ENCODE data around the gene AOC1. TPM values are rescaled to one million over a fixed set of nuclear protein-coding genes. Genes with fewer than 3 reads are reported as not detected.
A peak's percentile ranks its signal among the peaks of the same experiment; 100 is the strongest.

Gene AOC1
- total and polyA plus RNA-seq, 3 experiments from 2014 or later: not detected

DNA sequence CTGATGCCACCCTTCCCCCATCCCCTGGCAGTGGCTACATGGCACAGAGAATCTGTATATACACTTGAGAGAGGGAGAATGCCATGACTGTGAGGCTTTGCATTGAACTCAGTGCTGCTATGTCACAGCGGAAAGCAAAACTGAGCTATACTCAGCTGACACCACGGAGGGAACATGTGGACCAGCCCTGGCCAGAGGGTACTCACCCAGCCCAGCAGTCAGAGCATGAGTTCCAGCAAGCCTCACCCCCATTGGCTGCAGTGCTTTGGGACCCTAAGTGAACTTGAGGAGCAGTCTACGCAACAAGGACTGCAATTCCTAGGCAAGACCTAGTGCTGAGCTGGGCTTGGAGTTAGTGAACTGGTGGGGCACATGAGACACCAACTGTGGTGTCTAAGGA, 10.3 kb upstream of the AOC1 start:
- Histone ChIP-seq H3K4me3 (ENCODE audit: low read length) (no peak overlapping the region), H3K27me3 (ENCODE audit: insufficient read depth, low read length, poor library complexity, severe bottlenecking) (no peaks in the 10 kb centered on the region), H3K4me1 (ENCODE audit: insufficient read depth, low read length) (no peaks in the 10 kb centered on the region), H3K36me3 (ENCODE audit: insufficient read depth, low read length) (no peaks in the 10 kb centered on the region), H3K9me3 (ENCODE audit: low read length) (no peaks in the 10 kb centered on the region), H3K27ac (ENCODE audit: low read depth, low read length) (no peak overlapping the region)
- no peaks in the 10 kb centered on the region for H3K4me1 Mint-ChIP-seq
- CTCF ChIA-PET: no interaction called here
- no peaks in the 10 kb centered on the region for H3K27me3 Mint-ChIP-seq
- POLR2A ChIA-PET: no interaction called here
- no peak overlapping the region for H3K4me3 Mint-ChIP-seq
- H3K36me3 Mint-ChIP-seq: no peaks in the 10 kb centered on the region
- H3K27ac Mint-ChIP-seq: no peak overlapping the region
- no peak for DNase-seq
- H3K9me3 Mint-ChIP-seq: no peaks in the 10 kb centered on the region

DNA sequence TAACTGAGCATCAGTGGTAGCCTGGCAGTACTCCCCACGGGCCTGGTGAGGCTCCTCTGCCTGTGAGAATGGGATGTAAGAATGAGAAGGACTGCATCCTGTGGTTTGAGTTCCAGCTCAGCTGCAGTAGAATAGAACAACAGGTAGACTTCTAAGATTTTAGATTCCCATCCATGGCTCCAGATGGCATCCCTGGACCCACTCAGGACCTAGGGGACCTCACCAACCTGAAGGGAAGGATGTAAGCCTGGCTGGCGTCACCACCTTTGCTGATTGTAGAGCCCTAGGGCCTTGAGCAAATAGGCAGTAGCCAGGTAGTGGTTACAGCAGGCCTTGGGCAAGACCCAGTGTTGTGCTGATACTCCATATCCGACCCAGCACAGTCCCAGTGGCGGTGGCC, 9.6 kb upstream of the AOC1 start:
- Mint-ChIP-seq H3K36me3 (no peaks in the 10 kb centered on the region), H3K27me3 (no peaks in the 10 kb centered on the region), H3K4me3 (no peak overlapping the region), H3K4me1 (no peaks in the 10 kb centered on the region), H3K9me3 (no peaks in the 10 kb centered on the region), H3K27ac (no peak overlapping the region)
- POLR2A ChIA-PET: no interaction called here
- Histone ChIP-seq H3K4me3 (ENCODE audit: low read length) (no peak overlapping the region), H3K36me3 (ENCODE audit: insufficient read depth, low read length) (no peaks in the 10 kb centered on the region), H3K27ac (ENCODE audit: low read depth, low read length) (no peak overlapping the region), H3K4me1 (ENCODE audit: insufficient read depth, low read length) (no peaks in the 10 kb centered on the region), H3K9me3 (ENCODE audit: low read length) (no peaks in the 10 kb centered on the region), H3K27me3 (ENCODE audit: insufficient read depth, low read length, poor library complexity, severe bottlenecking) (no peaks in the 10 kb centered on the region)
- no peak for DNase-seq
- CTCF ChIA-PET: no interaction called here

DNA sequence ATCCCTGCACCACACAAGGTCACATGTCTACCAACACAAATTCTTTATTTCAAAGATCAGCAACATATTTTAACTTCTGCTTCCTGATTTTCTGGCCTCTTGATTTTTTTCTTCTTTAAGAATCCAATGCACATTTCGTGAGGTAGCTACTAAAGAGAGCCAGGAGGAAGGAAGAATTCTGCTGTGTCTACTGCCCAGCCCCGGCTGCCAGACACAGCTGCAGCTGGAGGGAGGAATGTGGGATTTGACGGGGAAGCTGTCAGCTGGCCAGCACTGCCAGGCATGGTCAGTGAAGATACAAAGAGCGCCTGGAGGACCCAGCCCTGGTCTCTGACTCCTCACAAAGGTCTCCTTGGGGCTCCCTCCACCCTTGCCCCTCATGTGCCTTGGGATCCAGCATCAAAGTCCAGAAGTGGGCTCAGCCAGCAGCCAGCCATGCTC, 6.9 kb upstream of the AOC1 start:
- no peak for DNase-seq
- no peaks in the 10 kb centered on the region for H3K9me3 Mint-ChIP-seq
- CTCF ChIA-PET: no interaction called here
- H3K27me3 ChIP-seq (ENCODE audit: insufficient read depth, low read length, poor library complexity, severe bottlenecking): no peaks in the 10 kb centered on the region
- H3K4me1 ChIP-seq (ENCODE audit: insufficient read depth, low read length): no peaks in the 10 kb centered on the region
- H3K4me3 ChIP-seq (ENCODE audit: low read length): no peak overlapping the region
- no peaks in the 10 kb centered on the region for H3K9me3 ChIP-seq (ENCODE audit: low read length)
- POLR2A ChIA-PET: no interaction called here
- H3K27ac Mint-ChIP-seq: no peak overlapping the region
- no peaks in the 10 kb centered on the region for H3K4me1 Mint-ChIP-seq
- H3K36me3 Mint-ChIP-seq: no peaks in the 10 kb centered on the region
- no peaks in the 10 kb centered on the region for H3K36me3 ChIP-seq (ENCODE audit: insufficient read depth, low read length)
- H3K4me3 Mint-ChIP-seq: no peak overlapping the region
- peaks cover 0 to 11% of the 10 kb centered on the region in 2 donors for H3K27me3 Mint-ChIP-seq
- no peak overlapping the region for H3K27ac ChIP-seq (ENCODE audit: low read depth, low read length)

DNA sequence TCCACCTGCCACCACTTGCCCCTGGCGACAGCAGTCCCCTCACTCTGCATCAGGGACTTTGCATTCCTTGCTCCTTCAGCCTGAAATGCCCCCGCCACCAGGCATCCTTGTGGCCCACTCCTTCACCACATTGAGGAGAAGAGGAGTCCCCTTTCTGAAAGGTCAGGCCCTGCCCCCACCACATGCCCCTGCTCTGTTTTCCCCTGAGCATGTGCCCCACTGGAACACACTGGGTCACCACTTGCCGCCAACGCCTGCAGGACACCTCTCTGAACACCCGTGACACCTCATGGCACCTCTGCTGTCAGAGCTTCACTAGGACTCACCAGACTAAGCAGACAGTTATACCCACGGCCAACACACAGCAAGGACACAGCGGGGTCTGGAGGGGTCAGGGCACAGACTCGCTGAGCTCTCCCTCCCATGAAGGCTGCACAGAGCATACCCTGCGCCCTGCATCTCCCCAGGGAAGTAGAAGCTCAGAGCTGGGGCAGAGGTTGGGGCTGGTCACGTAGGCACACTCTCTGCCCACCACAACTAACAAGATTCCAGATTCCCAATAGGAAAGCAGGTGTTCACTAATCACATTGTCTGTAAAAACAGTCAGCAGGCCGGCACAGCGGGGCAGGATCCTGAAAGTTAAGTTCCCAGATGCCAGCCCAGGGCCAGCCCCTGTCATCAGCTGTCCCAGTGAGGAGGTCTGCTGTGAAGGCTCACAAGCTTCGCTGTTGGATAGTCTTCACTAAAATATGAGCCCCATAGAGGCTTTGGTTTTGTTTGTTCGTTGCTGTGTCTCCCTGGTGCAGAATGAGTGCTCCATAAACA, 5.8 kb upstream of the AOC1 start:
- Mint-ChIP-seq H3K4me1 (no peaks in the 10 kb centered on the region), H3K27ac (no peak overlapping the region), H3K9me3 (no peaks in the 10 kb centered on the region), H3K4me3 (no peak overlapping the region), H3K27me3 (peaks cover 7 to 21% of the 10 kb centered on the region in 2 donors), H3K36me3 (no peaks in the 10 kb centered on the region)
- H3K4me1 ChIP-seq (ENCODE audit: insufficient read depth, low read length): no peaks in the 10 kb centered on the region
- POLR2A ChIA-PET: no interaction called here
- H3K4me3 ChIP-seq (ENCODE audit: low read length): no peak overlapping the region
- no peak for DNase-seq
- CTCF ChIA-PET: interaction anchor here (0.5 kb wide), 1 partner anchor 213 kb away, joined by 4 read pairs; no protein-coding TSS in a partner anchor
- H3K27me3 ChIP-seq (ENCODE audit: insufficient read depth, low read length, poor library complexity, severe bottlenecking): no peaks in the 10 kb centered on the region
- no peaks in the 10 kb centered on the region for H3K9me3 ChIP-seq (ENCODE audit: low read length)
- no peaks in the 10 kb centered on the region for H3K36me3 ChIP-seq (ENCODE audit: insufficient read depth, low read length)
- H3K27ac ChIP-seq (ENCODE audit: low read depth, low read length): no peak overlapping the region

DNA sequence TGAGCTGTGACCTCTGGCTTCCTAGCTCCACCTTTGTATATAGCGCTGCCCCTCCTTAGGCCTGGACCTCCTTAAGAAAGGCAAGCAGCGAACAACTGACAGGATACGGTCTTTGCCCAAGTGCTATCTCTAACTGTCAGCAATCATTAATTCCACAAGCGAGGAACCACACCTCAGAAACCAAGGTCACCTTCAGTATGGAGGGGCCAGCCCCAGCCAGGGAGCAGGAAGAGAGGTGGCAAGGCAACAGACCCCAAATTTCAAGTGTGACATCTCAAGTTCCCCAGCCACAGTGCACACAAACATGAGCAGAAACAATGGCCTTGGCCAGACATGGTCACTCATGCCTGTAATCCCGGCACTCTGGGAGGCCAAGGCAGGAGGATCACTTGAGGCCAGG, 4.8 kb upstream of the AOC1 start:
- CTCF ChIA-PET: no interaction called here

DNA sequence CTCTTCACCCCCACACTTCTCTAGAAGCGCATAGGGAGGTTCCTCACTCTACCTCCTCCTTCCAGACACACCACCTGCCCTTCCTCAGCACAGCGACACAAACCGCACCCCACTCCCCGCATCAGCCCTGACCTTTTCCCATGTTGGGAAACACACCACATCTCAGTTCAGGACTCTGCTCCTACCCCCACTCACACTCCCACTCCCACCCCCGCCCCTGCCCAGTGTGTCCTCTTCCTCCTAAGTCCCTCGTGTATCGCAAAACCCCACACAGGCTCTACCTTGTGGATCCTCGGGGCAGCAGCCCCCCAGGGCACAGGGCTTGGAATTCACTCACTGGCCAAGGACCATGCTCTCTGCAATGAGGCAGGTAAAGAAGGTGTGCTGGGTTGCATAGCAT, 4.2 kb upstream of the AOC1 start:
- Mint-ChIP-seq H3K27ac (no peak overlapping the region), H3K4me3 (no peak overlapping the region), H3K4me1 (no peaks in the 10 kb centered on the region), H3K9me3 (no peaks in the 10 kb centered on the region), H3K36me3 (no peaks in the 10 kb centered on the region), H3K27me3 (peaks cover 11 to 35% of the 10 kb centered on the region in 2 donors)
- POLR2A ChIA-PET: no interaction called here
- H3K9me3 ChIP-seq (ENCODE audit: low read length): no peaks in the 10 kb centered on the region
- peaks cover 8% of the 10 kb centered on the region for H3K27me3 ChIP-seq (ENCODE audit: insufficient read depth, low read length, poor library complexity, severe bottlenecking)
- CTCF ChIA-PET: no interaction called here
- no peaks in the 10 kb centered on the region for H3K36me3 ChIP-seq (ENCODE audit: insufficient read depth, low read length)
- H3K4me3 ChIP-seq (ENCODE audit: low read length): no peak overlapping the region
- H3K4me1 ChIP-seq (ENCODE audit: insufficient read depth, low read length): no peaks in the 10 kb centered on the region
- H3K27ac ChIP-seq (ENCODE audit: low read depth, low read length): no peak overlapping the region
- DNase-seq: no peak

More for the DNA sequence above, 4.8 kb upstream of the AOC1 start:
- Histone ChIP-seq H3K4me1 (ENCODE audit: insufficient read depth, low read length) (no peaks in the 10 kb centered on the region), H3K36me3 (ENCODE audit: insufficient read depth, low read length) (no peaks in the 10 kb centered on the region), H3K27me3 (ENCODE audit: insufficient read depth, low read length, poor library complexity, severe bottlenecking) (peaks cover 8% of the 10 kb centered on the region), H3K27ac (ENCODE audit: low read depth, low read length) (no peak overlapping the region), H3K9me3 (ENCODE audit: low read length) (no peaks in the 10 kb centered on the region), H3K4me3 (ENCODE audit: low read length) (no peak overlapping the region)
- Mint-ChIP-seq H3K36me3 (no peaks in the 10 kb centered on the region), H3K4me3 (no peak overlapping the region), H3K27ac (peak overlapping the region in 1 of 8 donors; percentile 54), H3K4me1 (no peaks in the 10 kb centered on the region), H3K9me3 (no peaks in the 10 kb centered on the region), H3K27me3 (peaks cover 11 to 30% of the 10 kb centered on the region in 2 donors)
- POLR2A ChIA-PET: no interaction called here
- DNase-seq: no peak

DNA sequence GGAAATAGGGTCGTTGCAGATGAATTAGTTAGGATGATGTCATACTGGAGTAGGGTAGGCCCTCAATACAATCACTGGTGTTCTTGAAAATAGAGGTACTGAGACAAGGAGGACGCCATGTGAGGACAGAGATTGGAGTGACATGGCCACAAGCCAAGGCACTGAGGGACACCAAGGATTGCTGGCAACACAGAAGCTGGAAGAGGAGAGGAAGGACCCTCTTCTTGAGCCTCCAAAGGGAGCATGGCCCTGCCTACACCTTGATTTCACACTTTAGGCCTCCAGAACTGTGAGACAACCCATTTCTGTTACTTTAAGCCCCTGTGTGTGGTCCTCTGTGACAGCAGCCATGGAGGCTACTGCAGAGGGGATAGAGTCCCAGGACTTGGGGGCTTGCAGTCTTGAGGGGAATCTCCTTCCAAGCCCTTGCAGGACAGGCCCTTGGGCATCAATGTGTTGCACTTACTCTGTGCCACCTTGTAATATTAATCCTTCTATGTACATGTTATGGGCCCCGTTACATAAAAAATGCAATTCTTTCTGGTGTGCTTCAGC, 3.7 kb upstream of the AOC1 start:
- Mint-ChIP-seq H3K27ac (no peak overlapping the region), H3K27me3 (peaks cover 11 to 36% of the 10 kb centered on the region in 2 donors), H3K36me3 (no peaks in the 10 kb centered on the region), H3K9me3 (no peaks in the 10 kb centered on the region), H3K4me3 (no peak overlapping the region), H3K4me1 (no peaks in the 10 kb centered on the region)
- Histone ChIP-seq H3K36me3 (ENCODE audit: insufficient read depth, low read length) (no peaks in the 10 kb centered on the region), H3K27me3 (ENCODE audit: insufficient read depth, low read length, poor library complexity, severe bottlenecking) (peaks cover 8% of the 10 kb centered on the region), H3K9me3 (ENCODE audit: low read length) (no peaks in the 10 kb centered on the region), H3K4me1 (ENCODE audit: insufficient read depth, low read length) (no peaks in the 10 kb centered on the region), H3K4me3 (ENCODE audit: low read length) (no peak overlapping the region), H3K27ac (ENCODE audit: low read depth, low read length) (no peak overlapping the region)
- no peak for DNase-seq
- ChIA-PET CTCF (no interaction called here), POLR2A (no interaction called here)

DNA sequence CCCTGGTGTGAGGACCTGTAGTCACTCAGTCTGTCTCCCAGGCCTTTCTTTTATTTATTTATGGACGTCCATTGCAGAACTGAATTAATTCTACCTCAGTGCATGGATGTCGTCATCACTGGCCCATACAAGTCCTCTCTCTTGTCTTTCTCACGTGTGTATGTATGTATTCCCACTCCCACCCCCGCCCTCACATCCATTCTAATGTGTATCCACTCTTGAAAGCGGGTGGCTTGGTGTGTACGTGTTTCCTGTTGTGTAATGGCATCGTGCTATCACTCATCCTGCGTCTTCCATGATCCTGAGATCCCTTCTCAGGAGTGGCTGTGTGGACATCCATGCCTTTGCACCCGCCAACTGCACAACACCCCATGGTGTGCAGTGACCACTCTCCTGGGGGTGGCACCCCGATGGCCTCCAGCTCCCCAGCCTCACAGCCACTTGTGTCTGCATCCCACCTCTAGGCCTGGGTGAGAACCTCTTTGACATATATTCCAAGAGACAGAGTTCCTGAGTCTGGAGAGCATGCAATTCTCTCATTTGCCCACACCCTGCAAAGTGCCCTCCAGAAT, 3.0 kb upstream of the AOC1 start:
- H3K4me3 ChIP-seq (ENCODE audit: low read length): no peak overlapping the region
- H3K27me3 ChIP-seq (ENCODE audit: insufficient read depth, low read length, poor library complexity, severe bottlenecking): peaks cover 8% of the 10 kb centered on the region
- no peaks in the 10 kb centered on the region for H3K9me3 ChIP-seq (ENCODE audit: low read length)
- H3K27ac ChIP-seq (ENCODE audit: low read depth, low read length): no peak overlapping the region
- no peaks in the 10 kb centered on the region for H3K4me1 ChIP-seq (ENCODE audit: insufficient read depth, low read length)
- no peaks in the 10 kb centered on the region for H3K36me3 ChIP-seq (ENCODE audit: insufficient read depth, low read length)
- Mint-ChIP-seq H3K9me3 (no peaks in the 10 kb centered on the region), H3K36me3 (no peaks in the 10 kb centered on the region), H3K4me3 (no peak overlapping the region), H3K27me3 (peaks cover 11 to 40% of the 10 kb centered on the region in 2 donors), H3K27ac (no peak overlapping the region), H3K4me1 (no peaks in the 10 kb centered on the region)
- ChIA-PET CTCF (no interaction called here), POLR2A (no interaction called here)
- no peak for DNase-seq

Data from CD8-positive, alpha-beta memory T cell (primary cell).